HG03060 (cell line): Measurements from ENCODE around the gene MLANA.
"Not testable (repeated sequence)": the region's sequence is repeated elsewhere in the genome, so short reads cannot be mapped to it uniquely, and the experiment has no call there.

Source experiments
- ATAC-seq: cut with Tn5 transposase; IDR thresholded peaks from one replicate; pipeline ENCODE4 v1.9.1; 2021; ENCODE audit warnings: low read depth, moderate number of reproducible peaks; ENCODE audit not compliant: unreplicated experiment

MLANA gene

GRCh38 chr9:5869315-5870019 is 21.2 kb upstream of the MLANA start:
- ATAC-seq = no peak

GRCh38 chr9:5870020-5870339 is 20.7 kb upstream of the MLANA start:
- no peak for ATAC-seq

- ATAC-seq = no peak
Observed at GRCh38 chr9:5870691-5871090, 20.0 kb upstream of the MLANA start.

- ATAC-seq = no peak
Observed at GRCh38 chr9:5871785-5872184, 18.9 kb upstream of the MLANA start.

- no peak for ATAC-seq
Observed at GRCh38 chr9:5872511-5872910, 18.2 kb upstream of the MLANA start.

GRCh38 chr9:5873439-5873838 is 17.2 kb upstream of the MLANA start:
- no peak for ATAC-seq

- no peak for ATAC-seq
Observed at GRCh38 chr9:5874048-5874447, 16.6 kb upstream of the MLANA start.

GRCh38 chr9:5876026-5876425 is 14.7 kb upstream of the MLANA start:
- no peak for ATAC-seq

GRCh38 chr9:5876711-5877110 is 14.0 kb upstream of the MLANA start:
- no peak for ATAC-seq

- no peak for ATAC-seq
Observed at GRCh38 chr9:5879419-5880181, 11.1 kb upstream of the MLANA start.

- not testable (repeated sequence) for ATAC-seq
Observed at GRCh38 chr9:5882244-5883012, 8.3 kb upstream of the MLANA start.

GRCh38 chr9:5884191-5884590 is 6.5 kb upstream of the MLANA start:
- ATAC-seq = no peak

- no peak for ATAC-seq
Observed at GRCh38 chr9:5886114-5886939, 4.4 kb upstream of the MLANA start.

- ATAC-seq = no peak
Observed at GRCh38 chr9:5892456-5893133, 1.9 kb downstream of the MLANA start.

- ATAC-seq = no peak
Observed at GRCh38 chr9:5893134-5893505, 2.4 kb downstream of the MLANA start.

GRCh38 chr9:5893591-5894236 is 3.0 kb downstream of the MLANA start:
- ATAC-seq = no peak

GRCh38 chr9:5894237-5894959 is 3.7 kb downstream of the MLANA start:
- no peak for ATAC-seq

GRCh38 chr9:5895782-5896181 is 5.1 kb downstream of the MLANA start:
- no peak for ATAC-seq

GRCh38 chr9:5896863-5897262 is 6.2 kb downstream of the MLANA start:
- ATAC-seq = no peak
